Astrocyte of the cerebellum (primary cell): ENCODE results near the gene DDX49.
"Not testable (repeated sequence)": the region's sequence is repeated elsewhere in the genome, so short reads cannot be mapped to it uniquely, and the experiment has no call there.

Experiments used
- DNase-seq: peaks from one replicate; pipeline ENCODE4 v3.0.0-alpha.2; 2011; ENCODE audit warnings: low read depth
- H3K4me3 ChIP-seq: 2 replicates; pipeline ENCODE4 v1.5.1; 2011; ENCODE audit warnings: mild to moderate bottlenecking, low read depth, low read length, moderate library complexity
- in situ Hi-C: cut with HindIII; loops from 2 replicates; pipeline ENCODE4 v1.10.0; 2017; ENCODE audit warnings: low sequenced_read_pairs
- TF ChIP-seq, protein P1 (sequence below): IDR thresholded peaks from 2 replicates; pipeline ENCODE4 v1.5.1; 2012; ENCODE audit warnings: low read length, low read depth, moderate library complexity, mild to moderate bottlenecking; ENCODE audit errors: missing control alignments

DDX49 gene

GRCh38 chr19:18951721-18952281 is 32.3 kb downstream of the DDX49 start:
- no peak overlapping the region for H3K4me3 ChIP-seq
- TF ChIP-seq, protein P1, sequence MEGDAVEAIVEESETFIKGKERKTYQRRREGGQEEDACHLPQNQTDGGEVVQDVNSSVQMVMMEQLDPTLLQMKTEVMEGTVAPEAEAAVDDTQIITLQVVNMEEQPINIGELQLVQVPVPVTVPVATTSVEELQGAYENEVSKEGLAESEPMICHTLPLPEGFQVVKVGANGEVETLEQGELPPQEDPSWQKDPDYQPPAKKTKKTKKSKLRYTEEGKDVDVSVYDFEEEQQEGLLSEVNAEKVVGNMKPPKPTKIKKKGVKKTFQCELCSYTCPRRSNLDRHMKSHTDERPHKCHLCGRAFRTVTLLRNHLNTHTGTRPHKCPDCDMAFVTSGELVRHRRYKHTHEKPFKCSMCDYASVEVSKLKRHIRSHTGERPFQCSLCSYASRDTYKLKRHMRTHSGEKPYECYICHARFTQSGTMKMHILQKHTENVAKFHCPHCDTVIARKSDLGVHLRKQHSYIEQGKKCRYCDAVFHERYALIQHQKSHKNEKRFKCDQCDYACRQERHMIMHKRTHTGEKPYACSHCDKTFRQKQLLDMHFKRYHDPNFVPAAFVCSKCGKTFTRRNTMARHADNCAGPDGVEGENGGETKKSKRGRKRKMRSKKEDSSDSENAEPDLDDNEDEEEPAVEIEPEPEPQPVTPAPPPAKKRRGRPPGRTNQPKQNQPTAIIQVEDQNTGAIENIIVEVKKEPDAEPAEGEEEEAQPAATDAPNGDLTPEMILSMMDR = no peak
- DNase-seq = no peak
- in situ Hi-C loops = no loop called here

DNA sequence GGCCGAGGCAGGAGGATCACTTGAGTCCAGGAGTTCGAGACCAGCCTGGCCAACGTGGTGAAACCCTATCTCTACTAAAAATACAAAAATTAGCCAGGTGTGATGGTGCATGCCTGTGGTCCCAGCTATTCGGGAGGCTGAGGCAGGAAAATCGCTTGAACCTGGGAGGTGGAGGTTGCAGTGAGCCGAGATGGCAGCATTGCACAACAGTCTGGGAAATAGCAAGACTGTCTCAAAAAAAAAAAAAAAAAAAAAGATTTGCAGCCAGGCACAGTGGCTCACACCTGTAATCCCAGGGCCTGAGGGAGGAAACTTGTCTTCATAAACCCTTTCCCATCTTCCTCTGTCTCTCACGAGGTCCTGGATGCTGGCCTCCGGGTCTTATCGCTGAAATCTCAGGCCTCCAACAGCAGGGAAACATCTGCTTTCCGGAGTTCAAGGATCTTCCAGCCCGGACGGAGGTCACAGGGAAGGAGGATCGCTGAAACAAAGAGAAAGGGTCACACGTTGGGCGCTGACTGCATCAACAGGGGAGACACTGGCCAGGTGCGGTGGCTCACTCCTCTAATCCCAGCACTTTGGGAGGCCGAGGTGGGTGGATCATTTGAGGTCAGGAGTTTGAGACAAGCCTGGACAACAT is 33.0 kb downstream of the DDX49 start:
- in situ Hi-C loops, DNase-seq, H3K4me3 ChIP-seq: not testable (repeated sequence)

- TF ChIP-seq, protein P1 = no peak
- no peak for DNase-seq
- in situ Hi-C loops = no loop called here
- H3K4me3 ChIP-seq = no peak overlapping the region
Measured at GRCh38 chr19:18954094-18954493, 34.6 kb downstream of the DDX49 start.

GRCh38 chr19:18955042-18955441 is 35.5 kb downstream of the DDX49 start:
- no peak for DNase-seq
- TF ChIP-seq, protein P1 = no peak
- no peak overlapping the region for H3K4me3 ChIP-seq
- in situ Hi-C loops = loop anchor here (5.0 kb wide), 2 partner anchors 37 to 87 kb away; no protein-coding TSS in a partner anchor

GRCh38 chr19:18960370-18960769 is 40.9 kb downstream of the DDX49 start:
- TF ChIP-seq, protein P1 = no peak
- no peak overlapping the region for H3K4me3 ChIP-seq
- no peak for DNase-seq
- in situ Hi-C loops = no loop called here

DNA sequence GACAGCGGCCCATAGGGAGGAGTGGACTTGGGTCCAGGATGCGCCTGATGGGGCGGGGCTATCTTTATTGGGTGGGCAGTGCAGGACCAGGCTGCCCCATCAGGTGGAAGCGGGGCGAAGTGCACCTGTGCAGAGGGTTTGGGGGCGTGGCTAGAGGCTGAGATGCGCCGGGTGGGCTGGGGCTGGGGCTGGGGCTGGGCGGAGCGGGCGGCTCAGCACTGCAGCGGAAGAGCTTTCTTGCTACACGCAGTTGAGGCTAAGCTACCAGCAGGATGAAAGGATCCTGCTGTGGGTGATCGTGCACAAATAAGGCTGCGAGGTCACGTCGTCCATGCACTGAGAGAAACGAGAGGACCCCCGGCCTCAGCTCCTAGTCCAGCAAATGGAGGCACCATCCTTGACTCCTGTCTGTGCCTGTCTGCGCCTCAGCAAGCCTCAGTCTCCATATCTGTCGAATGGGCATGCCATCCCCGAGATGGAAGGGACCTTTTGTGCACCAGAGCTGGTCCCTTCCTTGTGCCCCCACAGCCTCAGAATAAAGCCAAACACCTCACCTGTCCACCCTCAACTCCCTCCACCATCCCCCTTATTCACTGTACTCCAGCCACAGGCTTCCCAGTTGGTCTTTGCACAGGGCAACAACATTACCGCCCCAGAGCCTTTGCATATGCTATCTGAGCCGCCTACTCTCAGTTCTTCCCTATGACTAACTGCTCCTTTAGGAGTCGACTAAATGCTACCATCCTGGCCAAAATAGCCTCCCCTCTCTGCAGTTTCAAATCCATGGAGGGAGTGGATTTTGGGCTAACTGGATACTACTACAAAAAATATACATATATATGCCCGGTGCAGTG is 42.5 kb downstream of the DDX49 start:
- no peak overlapping the region for H3K4me3 ChIP-seq
- TF ChIP-seq, protein P1 = no peak
- no peak for DNase-seq
- in situ Hi-C loops = no loop called here

- in situ Hi-C loops = no loop called here
- H3K4me3 ChIP-seq = no peak overlapping the region
- TF ChIP-seq, protein P1 = no peak
- DNase-seq = no peak
Measured at GRCh38 chr19:18964121-18964520, 44.6 kb downstream of the DDX49 start.
